SU-DHL-6 (cell line): ENCODE results near the gene TASOR2.

Source experiments
- CTCF ChIP-seq: fragments of 200-600 bp; sonication (generic); IDR thresholded peaks from one replicate; pipeline ENCODE4 v1.5.1; 2017; ENCODE audit warnings: antibody characterized with exemption, mild to moderate bottlenecking, low read length, moderate library complexity; ENCODE audit not compliant: insufficient read depth, poor library complexity, severe bottlenecking
- EZH2phosphoT487 ChIP-seq: fragments of 200-600 bp; sonication (generic), shearing (Covaris generic); conservative IDR thresholded peaks from 2 replicates; pipeline ENCODE4 v1.6.1; 2018; ENCODE audit warnings: mild to moderate bottlenecking, antibody characterized with exemption, low read length, moderate library complexity, mixed read lengths

- no peak for TF ChIP-seq CTCF
- TF ChIP-seq EZH2phosphoT487 = no peak
Measured at GRCh38 chr10:5681930-5682329, 2.7 kb upstream of the TASOR2 start.
